LNCAP (cell line): Measurements from ENCODE around the gene ANKRD13B.

ENCODE experiments used
- CTCF ChIP-seq: fragments of 450-650 bp; IDR thresholded peaks from 2 replicates; pipeline ENCODE4 v1.5.1; 2017; ENCODE audit warnings: mild to moderate bottlenecking

Gene ANKRD13B

DNA sequence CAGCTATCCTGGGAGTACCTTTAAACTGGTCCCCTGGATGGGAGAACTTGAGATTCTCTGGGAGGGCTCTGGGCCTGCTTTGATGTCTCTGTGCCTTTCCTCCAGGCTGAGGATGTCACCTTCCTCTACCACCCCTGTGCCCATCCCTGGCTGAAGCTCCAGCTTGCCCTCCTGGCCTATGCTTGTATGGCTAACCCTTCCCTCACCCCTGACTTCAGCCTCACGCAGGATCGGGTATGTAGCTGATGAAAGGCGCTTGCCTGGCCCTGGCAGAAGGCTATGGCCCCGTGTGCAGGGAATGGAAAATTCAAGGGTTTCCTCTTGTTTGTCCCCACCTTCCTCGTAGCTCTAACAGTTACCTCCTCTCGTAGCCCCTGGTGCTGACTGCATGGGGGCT, 21.4 kb upstream of the ANKRD13B start:
- no peak for TF ChIP-seq CTCF

DNA sequence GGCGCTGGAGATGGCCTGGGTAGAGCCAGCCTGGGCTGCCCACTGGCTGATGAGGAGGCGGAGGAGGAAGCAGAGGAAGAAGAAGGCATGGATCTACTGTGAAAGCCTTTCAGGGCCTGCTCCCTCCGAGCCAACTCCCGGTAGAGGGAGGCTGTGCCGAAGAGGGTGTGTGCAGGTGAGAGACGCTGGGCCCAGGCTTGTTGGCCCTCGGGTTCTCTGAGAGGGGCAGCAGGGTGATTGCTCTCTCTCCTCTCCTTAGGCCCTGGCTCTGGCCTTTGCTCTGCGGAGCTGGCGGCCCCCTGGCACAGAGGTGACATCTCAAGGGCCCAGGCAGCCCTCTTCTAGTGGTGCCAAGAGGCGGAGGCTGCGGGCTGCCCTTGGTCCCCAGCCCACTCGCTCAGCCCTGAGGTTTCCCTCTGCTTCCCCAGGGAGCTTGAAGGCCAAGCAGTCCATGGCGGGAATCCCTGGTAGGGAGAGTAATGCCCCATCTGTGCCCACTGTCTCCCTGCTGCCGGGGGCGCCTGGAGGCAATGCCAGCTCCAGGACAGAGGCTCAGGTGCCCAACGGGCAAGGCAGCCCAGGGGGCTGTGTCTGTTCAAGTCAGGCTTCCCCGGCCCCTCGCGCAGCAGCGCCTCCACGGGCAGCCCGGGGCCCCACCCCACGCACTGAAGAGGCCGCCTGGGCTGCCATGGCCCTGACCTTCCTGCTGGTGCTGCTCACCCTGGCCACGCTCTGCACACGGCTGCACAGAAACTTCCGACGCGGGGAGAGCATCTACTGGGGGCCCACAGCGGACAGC, 20.9 kb upstream of the ANKRD13B start:
- no peak for TF ChIP-seq CTCF

DNA sequence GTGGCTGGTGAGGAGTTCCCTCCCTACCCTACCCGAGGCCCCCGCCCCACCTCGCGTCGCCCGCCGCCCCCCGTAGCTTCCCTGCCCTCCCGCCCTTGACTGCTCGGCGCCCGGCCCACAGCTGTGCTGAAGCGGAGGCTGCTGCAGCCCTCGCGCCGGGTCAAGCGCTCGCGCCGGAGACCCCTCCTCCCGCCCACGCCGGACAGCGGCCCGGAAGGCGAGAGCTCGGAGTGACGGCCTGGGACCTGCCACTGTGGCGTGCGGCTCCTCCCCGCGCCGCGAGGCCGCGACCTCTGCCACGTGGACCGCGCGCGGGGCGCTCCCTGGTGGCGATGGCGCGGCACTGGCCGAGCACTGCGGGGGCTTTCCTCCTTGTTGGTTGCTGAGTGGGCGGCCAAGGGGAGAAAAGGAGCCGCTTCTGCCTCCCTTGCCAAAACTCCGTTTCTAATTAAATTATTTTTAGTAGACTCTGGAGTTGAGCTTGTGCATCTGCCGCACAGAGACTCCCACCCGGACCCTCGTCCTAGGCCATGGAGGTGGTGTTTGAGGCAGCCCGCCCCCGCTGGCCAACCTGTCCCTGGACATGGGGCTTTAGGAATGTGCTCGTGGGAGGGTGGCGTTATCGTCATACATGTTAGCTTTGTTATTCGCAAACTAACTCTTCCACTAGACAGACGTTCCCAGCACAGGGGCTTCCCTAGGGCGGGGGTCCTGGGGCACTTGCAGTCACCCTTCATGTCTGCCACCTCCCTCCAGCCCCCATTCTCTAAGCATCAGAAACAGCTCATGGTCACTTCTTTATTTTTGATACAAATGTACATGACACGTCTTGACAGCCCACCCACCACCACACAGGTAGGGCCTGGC, 20.0 kb upstream of the ANKRD13B start:
- no peak; the same call in 1 of the 2 replicates for TF ChIP-seq CTCF

- no peak for TF ChIP-seq CTCF
These were observed 19.4 kb upstream of the ANKRD13B start for GRCh38 chr17:29573558-29573869.

GRCh38 chr17:29573871-29574731, 18.8 kb upstream of the ANKRD13B start:
- no peak for TF ChIP-seq CTCF

DNA sequence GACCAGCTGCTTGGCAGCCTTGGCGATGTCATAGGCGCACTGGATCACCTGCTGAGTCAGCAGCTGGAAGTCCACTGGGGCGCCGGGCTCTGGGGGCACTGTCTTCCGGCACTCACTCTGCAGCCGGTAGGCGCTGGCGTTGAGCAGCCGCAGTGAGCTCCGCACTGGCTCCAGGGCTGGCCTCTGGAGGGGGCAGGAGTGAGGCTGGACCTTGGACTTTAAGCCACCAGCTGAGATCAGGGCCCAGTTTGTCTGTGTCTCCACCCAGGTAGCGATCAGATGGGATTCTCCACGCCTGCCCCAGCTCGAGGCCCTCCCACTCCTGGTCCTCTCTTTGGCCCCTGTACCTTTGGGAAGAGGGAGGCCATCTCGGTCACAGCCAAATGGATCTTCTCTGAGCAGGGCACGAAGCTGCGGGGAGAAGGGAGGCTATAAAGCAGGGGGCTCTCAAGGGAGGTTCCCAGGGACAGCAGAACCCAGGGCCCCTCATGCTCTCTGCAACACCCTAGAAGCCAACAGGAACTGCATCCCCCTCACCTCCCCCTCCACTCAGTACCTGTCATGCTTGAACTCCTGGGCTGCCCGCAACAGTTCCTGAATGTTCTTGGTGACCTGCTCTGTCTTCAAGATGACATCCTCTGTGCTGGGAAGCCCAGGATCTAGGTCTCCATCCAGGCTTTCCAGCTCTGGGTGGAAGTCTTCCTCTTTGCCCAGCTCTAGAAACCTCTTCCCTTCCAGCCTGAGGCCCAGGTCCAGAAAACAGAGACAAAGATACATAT, 18.0 kb upstream of the ANKRD13B start:
- no peak for TF ChIP-seq CTCF
